ENCODE data around the gene BMERB1. TPM values are rescaled to one million over a fixed set of nuclear protein-coding genes. Genes with fewer than 3 reads are reported as not detected.

Gene BMERB1
- total RNA-seq, 1 donor, result 57.2 TPM

DNA sequence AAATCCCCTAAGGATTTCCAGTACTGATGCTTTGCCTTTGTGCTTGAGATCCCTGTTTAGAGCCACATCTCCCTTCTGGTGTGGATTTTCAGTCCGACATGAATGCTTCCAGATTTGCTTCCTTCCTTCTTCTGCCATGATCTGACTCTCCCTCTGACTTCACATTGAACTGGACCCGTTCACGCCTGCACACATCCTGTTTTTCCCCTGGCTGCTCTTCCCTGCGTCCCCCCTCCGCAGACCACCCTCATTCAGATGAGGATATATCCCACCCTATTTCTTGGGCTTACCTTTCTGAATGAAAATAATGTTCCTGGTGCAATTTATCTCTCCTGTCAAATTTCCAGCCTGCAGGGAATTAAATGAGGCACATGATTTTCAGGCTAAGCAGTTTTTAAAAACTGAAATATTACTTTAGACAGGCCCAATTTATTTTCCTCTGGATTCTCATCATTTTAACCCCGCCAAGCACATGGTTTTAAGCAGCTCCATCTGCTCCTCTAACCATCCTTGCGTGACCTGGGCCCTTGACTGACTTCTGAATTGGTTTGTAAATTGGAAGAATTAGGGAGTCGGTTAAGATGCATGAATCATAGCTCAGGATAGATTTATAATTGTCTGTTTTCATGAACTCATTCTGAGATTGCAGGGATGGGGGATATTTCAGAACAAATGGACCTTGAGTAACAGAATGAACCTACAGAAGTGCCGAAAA lies 59.2 kb downstream of the BMERB1 start:
- Histone ChIP-seq H2AFZ (ENCODE audit: low read length) (no peak overlapping the region), H3K27me3 (ENCODE audit: insufficient read depth, low read length) (no peaks in the 10 kb centered on the region), H3K27ac (ENCODE audit: low read depth, low read length) (peak overlapping the region; percentile 70), H3K4me2 (ENCODE audit: insufficient read depth, low read length) (peak overlapping the region; percentile 5), H3K4me3 (ENCODE audit: insufficient read depth, low read length) (no peak overlapping the region), H3K9me3 (ENCODE audit: low read depth, low read length) (no peaks in the 10 kb centered on the region), H3K36me3 (ENCODE audit: insufficient read depth, low read length) (no peaks in the 10 kb centered on the region), H3K79me2 (ENCODE audit: insufficient read depth, low read length) (peaks cover 54% of the 10 kb centered on the region), H3K4me1 (ENCODE audit: insufficient read depth, low read length) (peaks cover 36% of the 10 kb centered on the region), H4K20me1 (ENCODE audit: insufficient read depth, low read length) (peaks cover 18% of the 10 kb centered on the region)
- TF ChIP-seq CTCF (IDR thresholded peaks at IDR 0.05; ENCODE audit: extremely low read depth, low read depth, low read length), result no peak
- no peak for DNase-seq (ENCODE audit: insufficient read length, low spot score, missing footprints)

- no peak for DNase-seq (ENCODE audit: insufficient read length, low spot score, missing footprints)
- Histone ChIP-seq H3K36me3 (ENCODE audit: insufficient read depth, low read length) (no peaks in the 10 kb centered on the region), H2AFZ (ENCODE audit: low read length) (no peak overlapping the region), H3K79me2 (ENCODE audit: insufficient read depth, low read length) (peaks cover 52% of the 10 kb centered on the region), H3K27me3 (ENCODE audit: insufficient read depth, low read length) (no peaks in the 10 kb centered on the region), H3K9me3 (ENCODE audit: low read depth, low read length) (no peaks in the 10 kb centered on the region), H4K20me1 (ENCODE audit: insufficient read depth, low read length) (peaks cover 18% of the 10 kb centered on the region), H3K27ac (ENCODE audit: low read depth, low read length) (peak overlapping the region; percentile 70), H3K4me3 (ENCODE audit: insufficient read depth, low read length) (no peak overlapping the region), H3K4me1 (ENCODE audit: insufficient read depth, low read length) (peaks cover 33% of the 10 kb centered on the region), H3K4me2 (ENCODE audit: insufficient read depth, low read length) (peak overlapping the region; percentile 5)
- no peak for TF ChIP-seq CTCF (IDR thresholded peaks at IDR 0.05; ENCODE audit: extremely low read depth, low read depth, low read length)
Observed at GRCh38 chr16:15494236-15494635, 59.8 kb downstream of the BMERB1 start.

GRCh38 chr16:15495898-15496297 lies 61.5 kb downstream of the BMERB1 start:
- Histone ChIP-seq H3K4me3 (ENCODE audit: insufficient read depth, low read length) (no peak overlapping the region), H3K27ac (ENCODE audit: low read depth, low read length) (no peak overlapping the region)
- no peak for TF ChIP-seq CTCF (IDR thresholded peaks at IDR 0.05; ENCODE audit: extremely low read depth, low read depth, low read length)

DNA sequence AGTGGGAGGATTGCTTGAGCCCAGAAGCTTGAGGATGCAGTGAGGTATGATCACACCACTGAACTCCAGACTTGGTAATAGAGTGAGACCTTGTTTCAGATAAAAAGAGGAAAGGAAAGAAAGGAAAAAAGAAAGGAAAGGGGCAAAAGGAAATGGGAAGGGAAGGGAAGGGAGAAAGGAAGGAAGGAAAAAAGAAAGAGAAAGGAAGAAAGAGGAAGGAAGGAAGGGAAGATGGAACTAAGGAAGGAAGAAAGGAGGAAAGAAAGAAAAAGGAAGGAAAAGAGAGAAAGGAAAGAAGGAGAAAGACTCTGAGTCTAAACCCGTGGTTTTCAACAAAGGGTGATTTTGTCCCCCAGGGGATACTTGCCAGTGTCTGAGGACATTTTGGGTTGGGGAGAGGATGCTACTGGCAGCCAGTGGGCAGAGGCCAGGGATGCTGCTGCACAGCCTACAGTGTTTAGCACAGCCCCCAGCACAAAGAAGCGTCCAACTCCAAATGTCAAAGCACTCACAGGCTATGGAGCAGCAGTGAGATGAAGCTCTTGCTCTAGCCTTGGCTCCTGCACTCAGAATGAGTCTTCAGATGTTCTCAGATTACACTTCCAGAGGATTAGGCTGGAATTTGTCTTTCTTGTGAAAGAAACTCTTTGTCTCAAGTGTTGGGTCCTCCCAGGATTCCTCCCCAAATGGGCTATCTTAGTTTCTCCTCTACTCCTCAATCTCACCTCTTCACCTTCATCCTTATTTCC lies 64.2 kb downstream of the BMERB1 start:
- H3K9me3 ChIP-seq (ENCODE audit: low read depth, low read length), result no peaks in the 10 kb centered on the region
- H2AFZ ChIP-seq (ENCODE audit: low read length), result no peak overlapping the region
- H3K36me3 ChIP-seq (ENCODE audit: insufficient read depth, low read length), result no peaks in the 10 kb centered on the region
- H3K27ac ChIP-seq (ENCODE audit: low read depth, low read length), result no peak overlapping the region
- no peaks in the 10 kb centered on the region for H3K27me3 ChIP-seq (ENCODE audit: insufficient read depth, low read length)
- H3K4me3 ChIP-seq (ENCODE audit: insufficient read depth, low read length), result no peak overlapping the region
- H3K4me1 ChIP-seq (ENCODE audit: insufficient read depth, low read length), result peaks cover 28% of the 10 kb centered on the region
- TF ChIP-seq CTCF (IDR thresholded peaks at IDR 0.05; ENCODE audit: extremely low read depth, low read depth, low read length), result no peak
- no peak for DNase-seq (ENCODE audit: insufficient read length, low spot score, missing footprints)
- peaks cover 46% of the 10 kb centered on the region for H3K79me2 ChIP-seq (ENCODE audit: insufficient read depth, low read length)
- H4K20me1 ChIP-seq (ENCODE audit: insufficient read depth, low read length), result peaks cover 16% of the 10 kb centered on the region
- no peak overlapping the region for H3K4me2 ChIP-seq (ENCODE audit: insufficient read depth, low read length)

More at GRCh38 chr16:15495898-15496297, 61.5 kb downstream of the BMERB1 start:
- H3K4me1 ChIP-seq (ENCODE audit: insufficient read depth, low read length), result peaks cover 21% of the 10 kb centered on the region
- no peaks in the 10 kb centered on the region for H3K9me3 ChIP-seq (ENCODE audit: low read depth, low read length)
- H3K4me2 ChIP-seq (ENCODE audit: insufficient read depth, low read length), result no peak overlapping the region
- H3K27me3 ChIP-seq (ENCODE audit: insufficient read depth, low read length), result no peaks in the 10 kb centered on the region
- peaks cover 46% of the 10 kb centered on the region for H3K79me2 ChIP-seq (ENCODE audit: insufficient read depth, low read length)
- H3K36me3 ChIP-seq (ENCODE audit: insufficient read depth, low read length), result no peaks in the 10 kb centered on the region
- no peak overlapping the region for H2AFZ ChIP-seq (ENCODE audit: low read length)
- DNase-seq (ENCODE audit: insufficient read length, low spot score, missing footprints), result no peak
- peaks cover 18% of the 10 kb centered on the region for H4K20me1 ChIP-seq (ENCODE audit: insufficient read depth, low read length)

All from osteoblast (primary cell).